ENCODE data around the gene PTPN18. TPM values are rescaled to one million over a fixed set of nuclear protein-coding genes. Genes with fewer than 3 reads are reported as not detected.

PTPN18 gene, protein sequence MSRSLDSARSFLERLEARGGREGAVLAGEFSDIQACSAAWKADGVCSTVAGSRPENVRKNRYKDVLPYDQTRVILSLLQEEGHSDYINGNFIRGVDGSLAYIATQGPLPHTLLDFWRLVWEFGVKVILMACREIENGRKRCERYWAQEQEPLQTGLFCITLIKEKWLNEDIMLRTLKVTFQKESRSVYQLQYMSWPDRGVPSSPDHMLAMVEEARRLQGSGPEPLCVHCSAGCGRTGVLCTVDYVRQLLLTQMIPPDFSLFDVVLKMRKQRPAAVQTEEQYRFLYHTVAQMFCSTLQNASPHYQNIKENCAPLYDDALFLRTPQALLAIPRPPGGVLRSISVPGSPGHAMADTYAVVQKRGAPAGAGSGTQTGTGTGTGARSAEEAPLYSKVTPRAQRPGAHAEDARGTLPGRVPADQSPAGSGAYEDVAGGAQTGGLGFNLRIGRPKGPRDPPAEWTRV
- 15.6 and 26.7 TPM in 2 replicates for total RNA-seq

DNA sequence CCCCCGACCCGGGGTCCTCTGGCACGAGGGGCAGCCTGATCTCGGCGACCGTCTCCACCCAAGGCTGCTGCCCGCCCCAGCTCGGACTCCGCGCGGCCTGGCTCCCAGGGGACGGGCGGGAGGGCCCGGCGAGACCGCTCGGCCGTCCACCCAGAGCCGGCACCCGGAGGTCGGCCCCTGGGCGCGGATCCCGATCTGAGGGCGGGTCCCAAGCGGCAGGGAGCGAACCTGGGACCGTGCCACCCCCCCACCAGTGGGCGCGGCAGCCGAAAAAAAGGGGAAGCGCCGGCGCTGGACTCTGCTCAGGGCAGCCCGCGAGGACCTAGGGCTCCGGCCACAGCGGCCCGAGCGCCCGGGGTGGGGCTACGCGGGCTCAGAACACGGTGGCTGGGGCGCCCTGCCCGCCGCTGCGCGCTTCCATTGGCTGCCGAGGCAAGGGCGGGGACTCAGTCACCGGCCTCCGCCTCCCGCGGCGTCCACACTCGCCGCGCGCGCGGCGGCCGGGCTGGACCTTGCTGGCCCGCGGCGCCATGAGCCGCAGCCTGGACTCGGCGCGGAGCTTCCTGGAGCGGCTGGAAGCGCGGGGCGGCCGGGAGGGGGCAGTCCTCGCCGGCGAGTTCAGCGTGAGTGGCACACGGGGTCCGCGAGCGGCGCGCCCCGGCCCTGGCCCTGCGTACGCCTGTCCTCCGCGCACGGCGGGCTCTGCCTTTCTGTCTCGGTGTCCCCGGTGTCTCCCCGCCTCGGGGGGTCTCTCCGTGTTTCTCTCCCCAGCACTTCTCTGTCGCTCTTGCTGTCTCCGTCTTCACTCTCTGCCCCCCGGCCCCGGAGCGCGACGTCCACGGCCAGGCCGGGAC is at the start of gene PTPN18:
TSS of gene PTPN18 (plus strand) at position 479 of the 854 bp plus-strand sequence. CDS start at position 531, 52 bp downstream.

GRCh38 chr2:130342533-130343275 is 13.2 kb upstream of the PTPN18 start, which contains the start of gene IMP4:
Gene IMP4 (plus strand): TSS chr2:130342897. CDS start chr2:130342933, 36 bp downstream.

Other genes starting within 250 kb of the PTPN18 start
- not detected in 2 replicates for gene POTEF, start 226.8 kb upstream of the PTPN18 start, total RNA-seq
- gene CCDC74B, start 210.9 kb upstream of the PTPN18 start, total RNA-seq: 6.2 and 6.9 TPM in 2 replicates
- 57.5 and 60.9 TPM in 2 replicates for gene SMPD4, start 174.5 kb upstream of the PTPN18 start, total RNA-seq
- 245 and 264 TPM in 2 replicates for gene MZT2B, start 173.8 kb upstream of the PTPN18 start, total RNA-seq
- not detected in 2 replicates for gene TUBA3E, start 157.6 kb upstream of the PTPN18 start, total RNA-seq
- 116 and 132 TPM in 2 replicates for gene IMP4, start 13.2 kb upstream of the PTPN18 start, total RNA-seq
- not detected in 2 replicates for gene POTEI, start 153.3 kb downstream of the PTPN18 start, total RNA-seq
- not detected in 2 replicates for gene CFC1B, start 165.2 kb downstream of the PTPN18 start, total RNA-seq
- not detected in 2 replicates for gene CFC1, start 243.5 kb downstream of the PTPN18 start, total RNA-seq